ENCODE results near the gene YIPF7. TPM values are rescaled to one million over a fixed set of nuclear protein-coding genes. Genes with fewer than 3 reads are reported as not detected.

Gene YIPF7
- total and polyA plus RNA-seq, 2 experiments from 2014 or later, result 0.30 TPM; not detected in 1

DNA sequence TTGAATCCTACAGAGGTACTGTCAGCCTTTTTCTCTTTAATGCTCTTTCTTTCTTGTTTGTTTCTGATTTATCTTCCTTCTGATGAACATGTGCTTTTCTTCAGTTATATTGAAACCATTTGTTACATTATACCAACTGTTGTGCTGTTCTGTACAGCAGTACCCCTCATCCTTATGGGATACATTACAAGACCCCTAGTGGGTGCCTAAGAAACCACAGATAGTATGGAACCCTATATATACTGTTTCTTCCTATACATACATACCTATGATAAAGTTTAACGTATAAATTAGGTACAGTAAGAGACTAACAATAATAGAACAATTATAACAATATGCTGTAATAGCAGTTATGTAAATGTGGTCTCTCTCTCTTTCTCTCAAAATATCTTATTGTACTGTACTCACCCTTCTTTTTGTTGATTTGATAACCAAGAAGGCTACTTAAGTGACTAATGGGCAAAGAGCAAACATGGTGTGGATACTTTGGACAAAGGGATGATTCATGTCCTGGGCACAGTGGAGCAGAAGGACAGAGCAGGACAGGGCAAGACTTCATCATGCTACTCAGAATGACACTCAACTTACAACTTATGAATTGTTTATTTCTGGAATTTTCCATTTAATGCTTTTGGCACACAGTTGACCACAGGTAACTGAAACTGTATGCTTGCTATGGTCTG lies 10.7 kb upstream of the YIPF7 start:
- H3K4me2 ChIP-seq, result no peak overlapping the region

DNA sequence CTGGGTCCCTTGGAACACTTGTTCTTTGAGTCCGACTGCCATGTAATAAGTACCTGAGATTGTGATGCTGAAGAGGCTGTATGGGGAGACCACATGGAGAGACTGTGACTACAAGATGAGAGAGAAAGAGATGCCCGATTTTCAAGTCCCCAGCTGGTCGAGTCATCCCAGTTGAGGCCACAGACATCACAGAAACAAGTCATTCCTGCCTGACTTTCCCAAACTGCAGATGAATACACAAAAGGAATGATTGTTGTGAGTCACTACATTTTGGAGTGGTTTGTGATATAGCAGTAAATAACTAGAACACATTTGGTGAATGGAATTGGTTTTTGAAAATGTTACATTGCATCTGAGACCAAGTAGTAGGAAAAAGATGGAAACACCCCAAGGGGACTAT lies 9.0 kb upstream of the YIPF7 start:
- no peak overlapping the region for H3K4me3 ChIP-seq
- H3K79me2 ChIP-seq, result no peaks in the 10 kb centered on the region
- no peak overlapping the region for H3K27ac ChIP-seq
- no peak for DNase-seq (ENCODE audit: low spot score)
- no peaks in the 10 kb centered on the region for H3K27me3 ChIP-seq
- H2AFZ ChIP-seq, result no peak overlapping the region
- 57% methylated on average over 3 of the region's 3 CpGs for WGBS (ENCODE audit: low lambda C conversion rate, missing lambda C conversion rate)
- H4K20me1 ChIP-seq (ENCODE audit: insufficient read depth, poor library complexity, severe bottlenecking), result no peaks in the 10 kb centered on the region
- no peak overlapping the region for H3K4me2 ChIP-seq
- H3K36me3 ChIP-seq (replicated peaks; ENCODE audit: insufficient read depth, low read depth), result no peaks in the 10 kb centered on the region
- no peaks in the 10 kb centered on the region for H3K4me1 ChIP-seq (ENCODE audit: insufficient read depth)
- TF ChIP-seq, protein P1, sequence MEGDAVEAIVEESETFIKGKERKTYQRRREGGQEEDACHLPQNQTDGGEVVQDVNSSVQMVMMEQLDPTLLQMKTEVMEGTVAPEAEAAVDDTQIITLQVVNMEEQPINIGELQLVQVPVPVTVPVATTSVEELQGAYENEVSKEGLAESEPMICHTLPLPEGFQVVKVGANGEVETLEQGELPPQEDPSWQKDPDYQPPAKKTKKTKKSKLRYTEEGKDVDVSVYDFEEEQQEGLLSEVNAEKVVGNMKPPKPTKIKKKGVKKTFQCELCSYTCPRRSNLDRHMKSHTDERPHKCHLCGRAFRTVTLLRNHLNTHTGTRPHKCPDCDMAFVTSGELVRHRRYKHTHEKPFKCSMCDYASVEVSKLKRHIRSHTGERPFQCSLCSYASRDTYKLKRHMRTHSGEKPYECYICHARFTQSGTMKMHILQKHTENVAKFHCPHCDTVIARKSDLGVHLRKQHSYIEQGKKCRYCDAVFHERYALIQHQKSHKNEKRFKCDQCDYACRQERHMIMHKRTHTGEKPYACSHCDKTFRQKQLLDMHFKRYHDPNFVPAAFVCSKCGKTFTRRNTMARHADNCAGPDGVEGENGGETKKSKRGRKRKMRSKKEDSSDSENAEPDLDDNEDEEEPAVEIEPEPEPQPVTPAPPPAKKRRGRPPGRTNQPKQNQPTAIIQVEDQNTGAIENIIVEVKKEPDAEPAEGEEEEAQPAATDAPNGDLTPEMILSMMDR (IDR thresholded peaks at IDR 0.05; ENCODE audit: poor library complexity), result no peak
- TF ChIP-seq EZH2phosphoT487 (IDR thresholded peaks at IDR 0.05; ENCODE audit: low read depth, severe bottlenecking, unreplicated experiment), result no peak
- no peak for TF ChIP-seq EZH2 (IDR thresholded peaks at IDR 0.05; ENCODE audit: borderline replicate concordance)
- H3K9me2 ChIP-seq (replicated peaks; ENCODE audit: insufficient read depth), result no peaks in the 10 kb centered on the region
- H3K9me3 ChIP-seq (ENCODE audit: low read depth), result no peaks in the 10 kb centered on the region

More for the DNA sequence above, 10.7 kb upstream of the YIPF7 start:
- Histone ChIP-seq H3K27ac (no peak overlapping the region), H3K4me3 (no peak overlapping the region), H3K36me3 (replicated peaks; ENCODE audit: insufficient read depth, low read depth) (no peaks in the 10 kb centered on the region), H3K27me3 (no peaks in the 10 kb centered on the region), H3K9me3 (ENCODE audit: low read depth) (no peaks in the 10 kb centered on the region), H2AFZ (no peak overlapping the region), H3K4me1 (ENCODE audit: insufficient read depth) (no peaks in the 10 kb centered on the region), H3K9me2 (replicated peaks; ENCODE audit: insufficient read depth) (no peaks in the 10 kb centered on the region), H4K20me1 (ENCODE audit: insufficient read depth, poor library complexity, severe bottlenecking) (no peaks in the 10 kb centered on the region), H3K79me2 (no peaks in the 10 kb centered on the region)
- DNase-seq (ENCODE audit: low spot score), result no peak
- 90% methylated on average over 1 of the region's 1 CpG for WGBS (ENCODE audit: low lambda C conversion rate, missing lambda C conversion rate)
- TF ChIP-seq EZH2 (IDR thresholded peaks at IDR 0.05; ENCODE audit: borderline replicate concordance), result no peak
- TF ChIP-seq, protein P1 (IDR thresholded peaks at IDR 0.05; ENCODE audit: poor library complexity), result no peak
- no peak for TF ChIP-seq EZH2phosphoT487 (IDR thresholded peaks at IDR 0.05; ENCODE audit: low read depth, severe bottlenecking, unreplicated experiment)

DNA sequence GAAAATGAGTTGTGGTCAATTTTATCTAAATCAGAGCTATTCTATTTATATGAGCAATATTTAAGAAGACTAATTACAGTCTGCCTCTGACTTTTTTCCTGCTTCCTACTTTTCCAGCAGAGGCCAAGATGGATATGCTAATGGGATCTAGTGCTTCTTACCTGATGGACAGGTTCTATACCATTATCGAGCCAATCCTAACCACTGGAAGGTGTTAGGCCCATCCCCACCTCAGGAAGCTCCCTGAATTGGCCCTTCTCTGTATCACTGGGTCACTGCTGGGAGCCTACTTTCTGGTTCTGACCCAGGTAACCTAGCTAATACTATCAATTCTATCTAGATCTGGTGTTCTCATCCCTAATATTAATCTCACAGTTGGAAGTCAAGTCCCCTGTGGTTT lies 577 bp upstream of the YIPF7 start:
- Histone ChIP-seq H3K9me3 (ENCODE audit: low read depth) (no peaks in the 10 kb centered on the region), H3K4me3 (no peak overlapping the region), H3K36me3 (replicated peaks; ENCODE audit: insufficient read depth, low read depth) (no peaks in the 10 kb centered on the region), H3K4me2 (no peak overlapping the region), H3K27ac (no peak overlapping the region), H2AFZ (no peak overlapping the region), H3K9me2 (replicated peaks; ENCODE audit: insufficient read depth) (no peaks in the 10 kb centered on the region), H3K4me1 (ENCODE audit: insufficient read depth) (no peaks in the 10 kb centered on the region), H3K27me3 (no peaks in the 10 kb centered on the region), H4K20me1 (ENCODE audit: insufficient read depth, poor library complexity, severe bottlenecking) (no peaks in the 10 kb centered on the region), H3K79me2 (no peaks in the 10 kb centered on the region)
- 73% methylated on average over 1 of the region's 1 CpG for WGBS (ENCODE audit: low lambda C conversion rate, missing lambda C conversion rate)
- TF ChIP-seq, protein P1 (IDR thresholded peaks at IDR 0.05; ENCODE audit: poor library complexity), result no peak
- TF ChIP-seq EZH2 (IDR thresholded peaks at IDR 0.05; ENCODE audit: borderline replicate concordance) (no peak), EZH2phosphoT487 (IDR thresholded peaks at IDR 0.05; ENCODE audit: low read depth, severe bottlenecking, unreplicated experiment) (no peak)
- no peak for DNase-seq (ENCODE audit: low spot score)

Measured in hepatocyte (in vitro differentiated cells).